ENCODE measurements around the gene MYRIP. TPM values are rescaled to one million over a fixed set of nuclear protein-coding genes. Genes with fewer than 3 reads are reported as not detected.

Gene MYRIP
- total and polyA plus RNA-seq, 8 donors, result 0.29 to 1.9 (median 0.57) TPM

- Histone ChIP-seq H3K36me3 (no peaks in the 10 kb centered on the region), H3K27ac (no peak overlapping the region), H3K4me3 (no peak overlapping the region), H3K9me3 (no peaks in the 10 kb centered on the region), H3K4me1 (peaks cover 0 to 3% of the 10 kb centered on the region in 2 donors), H3K27me3 (peaks cover 0 to 10% of the 10 kb centered on the region in 2 donors)
- TF ChIP-seq CTCF (IDR thresholded peaks at IDR 0.05), result no peak
- DNase-seq (peak in 3 of 4 donors; percentile 24 to 48 (median 39)), ATAC-seq (peak; percentile 98)
- intact Hi-C loops (cut with DNase I), result no loop called here
Observed at GRCh38 chr3:40086890-40087883, 277.8 kb downstream of the MYRIP start.

GRCh38 chr3:40088527-40089170 lies 279.2 kb downstream of the MYRIP start:
- ATAC-seq (no peak), DNase-seq (no peak)
- Histone ChIP-seq H3K4me1 (peaks cover 0 to 3% of the 10 kb centered on the region in 2 donors), H3K27me3 (peaks cover 0 to 10% of the 10 kb centered on the region in 2 donors), H3K27ac (no peak overlapping the region), H3K9me3 (no peaks in the 10 kb centered on the region), H3K36me3 (no peaks in the 10 kb centered on the region), H3K4me3 (no peak overlapping the region)
- intact Hi-C loops (cut with DNase I), result no loop called here
- TF ChIP-seq CTCF (IDR thresholded peaks at IDR 0.05), result no peak

DNA sequence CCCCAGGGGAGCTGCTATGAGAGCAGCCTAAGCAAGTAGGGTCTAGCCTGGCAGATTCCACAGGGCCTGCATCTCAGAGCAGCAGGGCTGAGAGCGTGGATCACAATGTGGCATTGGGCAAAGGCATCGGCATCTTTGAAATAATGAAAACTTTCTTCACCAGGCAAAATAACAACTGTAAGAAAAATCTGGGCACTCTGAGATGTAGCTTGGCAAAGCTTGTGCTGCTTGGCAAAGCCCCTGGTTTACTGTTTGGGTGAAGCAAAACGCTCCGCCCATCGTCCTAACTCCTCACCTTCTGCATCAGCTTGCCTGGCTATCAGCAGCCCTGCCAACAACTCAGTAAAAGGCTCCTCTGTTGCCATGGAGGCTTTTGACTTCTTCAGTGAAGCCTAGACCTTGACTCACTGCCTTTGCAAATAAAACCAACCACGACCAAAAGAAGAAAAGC lies 287.3 kb downstream of the MYRIP start:
- no peak for DNase-seq
- Histone ChIP-seq H3K36me3 (no peaks in the 10 kb centered on the region), H3K4me1 (no peaks in the 10 kb centered on the region), H3K9me3 (peaks cover 0 to 3% of the 10 kb centered on the region in 2 donors), H3K4me3 (no peak overlapping the region), H3K27ac (no peak overlapping the region), H3K27me3 (no peaks in the 10 kb centered on the region)
- no peak for TF ChIP-seq CTCF (IDR thresholded peaks at IDR 0.05)
- intact Hi-C loops (cut with DNase I), result no loop called here
- ATAC-seq, result no peak

GRCh38 chr3:40097131-40098117 lies 288.0 kb downstream of the MYRIP start:
- DNase-seq (no peak), ATAC-seq (no peak)
- H3K27ac ChIP-seq, result no peak overlapping the region
- no peak overlapping the region for H3K4me3 ChIP-seq
- no peaks in the 10 kb centered on the region for H3K27me3 ChIP-seq
- H3K4me1 ChIP-seq, result no peaks in the 10 kb centered on the region
- intact Hi-C loops (cut with DNase I), result no loop called here
- no peaks in the 10 kb centered on the region for H3K36me3 ChIP-seq
- TF ChIP-seq CTCF (IDR thresholded peaks at IDR 0.05), result no peak
- H3K9me3 ChIP-seq, result peaks cover 0 to 9% of the 10 kb centered on the region in 2 donors
